Neural progenitor cell (in vitro differentiated cells): Measurements from ENCODE around the gene PHTF1. TPM values are rescaled to one million over a fixed set of nuclear protein-coding genes. Genes with fewer than 3 reads are reported as not detected.

ENCODE experiments used
- DNase-seq: peaks from one replicate; pipeline ENCODE4 v3.0.0-alpha.2; 2016; ENCODE audit warnings: low spot score
- H2AFZ ChIP-seq: fragments of 200-600 bp; sonication (generic); replicated peaks from 2 replicates; pipeline ENCODE4 v1.6.1; 2016; ENCODE audit warnings: antibody characterized with exemption
- H3F3A ChIP-seq: fragments of 200-600 bp; sonication (generic); 2 replicates; pipeline ENCODE4 v1.6.1; 2016; ENCODE audit warnings: antibody characterized with exemption, low read depth
- H3K27ac ChIP-seq: fragments of 200-600 bp; sonication (generic); 2 replicates; pipeline ENCODE4 v1.5.1; 2016; ENCODE audit warnings: mild to moderate bottlenecking
- H3K27me3 ChIP-seq: fragments of 200-600 bp; sonication (generic); 2 replicates; pipeline ENCODE4 v1.6.1; 2016; ENCODE audit warnings: mild to moderate bottlenecking, moderate library complexity
- H3K36me3 ChIP-seq: fragments of 200-600 bp; sonication (generic); 2 replicates; pipeline ENCODE4 v1.5.1; 2016
- H3K4me1 ChIP-seq: fragments of 200-600 bp; sonication (generic); 2 replicates; pipeline ENCODE4 v1.6.1; 2016; ENCODE audit warnings: mixed run types
- H3K4me2 ChIP-seq: fragments of 200-600 bp; sonication (generic); 2 replicates; pipeline ENCODE4 v1.6.1; 2016
- H3K4me3 ChIP-seq: fragments of 200-600 bp; sonication (generic); 2 replicates; pipeline ENCODE4 v1.5.1; 2016
- H3K79me2 ChIP-seq: fragments of 200-600 bp; sonication (generic); 2 replicates; pipeline ENCODE4 v1.6.1; 2016; ENCODE audit warnings: low read depth
- H3K9ac ChIP-seq: fragments of 200-600 bp; sonication (generic); 2 replicates; pipeline ENCODE4 v1.6.1; 2016
- H3K9me3 ChIP-seq: fragments of 200-600 bp; sonication (generic); 2 replicates; pipeline ENCODE4 v1.5.1; 2016; ENCODE audit warnings: low read depth
- H4K20me1 ChIP-seq: fragments of 200-600 bp; sonication (generic); 2 replicates; pipeline ENCODE4 v1.6.1; 2016; ENCODE audit warnings: low read depth
- H3K27ac Mint-ChIP-seq: 3 replicates; pipeline ENCODE4 v1.8.0; 2021; ENCODE audit warnings: mixed read lengths
- H3K27me3 Mint-ChIP-seq: 2 replicates; pipeline ENCODE4 v1.8.0; 2022; ENCODE audit warnings: low read depth, mild to moderate bottlenecking, inconsistent platforms, moderate library complexity, mixed read lengths; ENCODE audit not compliant: insufficient read depth
- H3K36me3 Mint-ChIP-seq: 3 replicates; pipeline ENCODE4 v1.8.0; 2021; ENCODE audit warnings: mixed read lengths
- H3K4me1 Mint-ChIP-seq: 3 replicates; pipeline ENCODE4 v1.8.0; 2021; ENCODE audit warnings: mixed read lengths
- H3K4me3 Mint-ChIP-seq: 3 replicates; pipeline ENCODE4 v1.8.0; 2021; ENCODE audit warnings: mild to moderate bottlenecking, moderate library complexity, mixed read lengths
- H3K9me3 Mint-ChIP-seq: 3 replicates; pipeline ENCODE4 v1.8.0; 2020; ENCODE audit warnings: mixed read lengths
- CTCF ChIP-seq: fragments of 200-600 bp; sonication (generic); IDR thresholded peaks from 2 replicates; pipeline ENCODE4 v1.5.1; 2017; ENCODE audit warnings: antibody characterized with exemption, mild to moderate bottlenecking
- EZH2 ChIP-seq: fragments of 200-600 bp; sonication (generic); IDR thresholded peaks from 2 replicates; pipeline ENCODE4 v1.6.1; 2017; ENCODE audit warnings: antibody characterized with exemption, mild to moderate bottlenecking, moderate library complexity
- EZH2phosphoT487 ChIP-seq: fragments of 200-600 bp; sonication (generic); IDR thresholded peaks from 2 replicates; pipeline ENCODE4 v1.6.1; 2017; ENCODE audit warnings: antibody characterized with exemption
- total RNA-seq: library from RNA; depleted of rRNA; stranded (reverse); fragments of >200 nt; gene quantifications from 2 replicates; pipeline ENCODE4 v1.2.3, GENCODE V29; 2015; ENCODE audit warnings: low replicate concordance

PHTF1 gene
- total RNA-seq, 1 donor from 2014 or later = 76.8 TPM

GRCh38 chr1:113648478-113648877, 110.8 kb downstream of the PHTF1 start:
- Histone ChIP-seq H3F3A (no peaks in the 10 kb centered on the region), H3K4me2 (no peak overlapping the region), H3K4me3 (no peak overlapping the region), H3K9me3 (no peaks in the 10 kb centered on the region), H3K27ac (no peak overlapping the region), H4K20me1 (no peaks in the 10 kb centered on the region), H3K79me2 (no peaks in the 10 kb centered on the region), H3K27me3 (no peaks in the 10 kb centered on the region), H3K4me1 (peaks cover 4% of the 10 kb centered on the region), H3K9ac (no peak overlapping the region), H3K36me3 (no peaks in the 10 kb centered on the region), H2AFZ (no peak overlapping the region)
- DNase-seq = no peak
- no peaks in the 10 kb centered on the region for H3K9me3 Mint-ChIP-seq
- H3K4me1 Mint-ChIP-seq = peaks cover 5% of the 10 kb centered on the region
- H3K27me3 Mint-ChIP-seq = no peaks in the 10 kb centered on the region
- no peak overlapping the region for H3K27ac Mint-ChIP-seq
- H3K4me3 Mint-ChIP-seq = no peak overlapping the region
- H3K36me3 Mint-ChIP-seq = peaks cover 13% of the 10 kb centered on the region
- TF ChIP-seq CTCF (no peak), EZH2phosphoT487 (no peak), EZH2 (no peak)

- no peak for DNase-seq
- no peaks in the 10 kb centered on the region for H4K20me1 ChIP-seq
- H3K79me2 ChIP-seq = no peaks in the 10 kb centered on the region
- H3F3A ChIP-seq = no peaks in the 10 kb centered on the region
- Mint-ChIP-seq H3K9me3 (no peaks in the 10 kb centered on the region), H3K4me1 (peaks cover 12% of the 10 kb centered on the region), H3K27me3 (no peaks in the 10 kb centered on the region), H3K27ac (no peak overlapping the region), H3K36me3 (peaks cover 17% of the 10 kb centered on the region), H3K4me3 (no peak overlapping the region)
- H3K4me2 ChIP-seq = no peak overlapping the region
- TF ChIP-seq EZH2phosphoT487 (no peak), EZH2 (no peak), CTCF (no peak)
- H3K9me3 ChIP-seq = no peaks in the 10 kb centered on the region
- no peaks in the 10 kb centered on the region for H3K36me3 ChIP-seq
- peaks cover 4% of the 10 kb centered on the region for H3K4me1 ChIP-seq
- H3K27me3 ChIP-seq = no peaks in the 10 kb centered on the region
- no peak overlapping the region for H3K9ac ChIP-seq
- no peak overlapping the region for H3K27ac ChIP-seq
- H3K4me3 ChIP-seq = no peak overlapping the region
- H2AFZ ChIP-seq = no peak overlapping the region
These were observed 112.1 kb downstream of the PHTF1 start for GRCh38 chr1:113647164-113647563.

Other genes with a start within 250 kb of the PHTF1 start
- gene RSBN1, start 53.0 kb upstream of the PHTF1 start, total RNA-seq = 30.2 and 40.1 TPM in 2 replicates
- gene PTPN22, start 112.2 kb upstream of the PHTF1 start, total RNA-seq = not detected in 2 replicates
- gene BCL2L15, start 128.1 kb upstream of the PHTF1 start, total RNA-seq = 0.04 and 0.31 TPM in 2 replicates
- 13.1 and 27.7 TPM in 2 replicates for gene AP4B1, start 145.3 kb upstream of the PHTF1 start, total RNA-seq
- 8.0 and 11.9 TPM in 2 replicates for gene DCLRE1B, start 145.8 kb upstream of the PHTF1 start, total RNA-seq
- 37.1 and 41.3 TPM in 2 replicates for gene HIPK1, start 169.8 kb upstream of the PHTF1 start, total RNA-seq
- 13.4 and 19.3 TPM in 2 replicates for gene OLFML3, start 220.0 kb upstream of the PHTF1 start, total RNA-seq